GM13977 (cell line): ENCODE measurements around the gene RDM1.

Experiments
- DNase-seq: peaks from one replicate; pipeline ENCODE4 v3.0.0; 2012; ENCODE audit warnings: low spot score
- CTCF ChIP-seq: IDR thresholded peaks from 2 replicates; pipeline ENCODE4 v1.5.1; 2012; ENCODE audit warnings: mild to moderate bottlenecking, control low read depth; ENCODE audit not compliant: insufficient read depth; ENCODE audit errors: extremely low read depth, missing control alignments
- in situ Hi-C: fragments of 300-500 bp; cut with MboI; formaldehyde crosslinking; loops from one replicate; pipeline ENCODE4 v1.12.0; 2022; ENCODE audit warnings: low sequenced_read_pairs, low pct_unique_long_range_greater_than_20kb, mixed read lengths, inconsistent platforms; ENCODE audit not compliant: unreplicated experiment

Gene RDM1

GRCh38 chr17:35895636-35896587, 34.7 kb downstream of the RDM1 start:
- in situ Hi-C loops = no loop called here
- DNase-seq = peak; percentile 42
- no peak for TF ChIP-seq CTCF

GRCh38 chr17:35894206-35894605, 36.4 kb downstream of the RDM1 start:
- in situ Hi-C loops = no loop called here
- TF ChIP-seq CTCF = no peak
- no peak for DNase-seq

GRCh38 chr17:35893751-35894150, 36.8 kb downstream of the RDM1 start:
- no peak for DNase-seq
- in situ Hi-C loops = no loop called here
- TF ChIP-seq CTCF = no peak

- DNase-seq = peak; percentile 62
- in situ Hi-C loops = no loop called here
These were observed 38.2 kb downstream of the RDM1 start for GRCh38 chr17:35892091-35893035.

GRCh38 chr17:35891269-35891668, 39.3 kb downstream of the RDM1 start:
- DNase-seq = no peak
- no peak for TF ChIP-seq CTCF
- in situ Hi-C loops = no loop called here

More at GRCh38 chr17:35892091-35893035, 38.2 kb downstream of the RDM1 start:
- TF ChIP-seq CTCF = no peak

- in situ Hi-C loops = no loop called here
- no peak for DNase-seq
- TF ChIP-seq CTCF = no peak
These were observed 39.8 kb downstream of the RDM1 start for GRCh38 chr17:35890774-35891155.
